ENCODE measurements around the gene ST6GALNAC4. TPM values are rescaled to one million over a fixed set of nuclear protein-coding genes. Genes with fewer than 3 reads are reported as not detected.

ST6GALNAC4 gene
- total RNA-seq, 4 donors from 2014 or later: 12.5 to 33.0 (median 23.8) TPM

DNA sequence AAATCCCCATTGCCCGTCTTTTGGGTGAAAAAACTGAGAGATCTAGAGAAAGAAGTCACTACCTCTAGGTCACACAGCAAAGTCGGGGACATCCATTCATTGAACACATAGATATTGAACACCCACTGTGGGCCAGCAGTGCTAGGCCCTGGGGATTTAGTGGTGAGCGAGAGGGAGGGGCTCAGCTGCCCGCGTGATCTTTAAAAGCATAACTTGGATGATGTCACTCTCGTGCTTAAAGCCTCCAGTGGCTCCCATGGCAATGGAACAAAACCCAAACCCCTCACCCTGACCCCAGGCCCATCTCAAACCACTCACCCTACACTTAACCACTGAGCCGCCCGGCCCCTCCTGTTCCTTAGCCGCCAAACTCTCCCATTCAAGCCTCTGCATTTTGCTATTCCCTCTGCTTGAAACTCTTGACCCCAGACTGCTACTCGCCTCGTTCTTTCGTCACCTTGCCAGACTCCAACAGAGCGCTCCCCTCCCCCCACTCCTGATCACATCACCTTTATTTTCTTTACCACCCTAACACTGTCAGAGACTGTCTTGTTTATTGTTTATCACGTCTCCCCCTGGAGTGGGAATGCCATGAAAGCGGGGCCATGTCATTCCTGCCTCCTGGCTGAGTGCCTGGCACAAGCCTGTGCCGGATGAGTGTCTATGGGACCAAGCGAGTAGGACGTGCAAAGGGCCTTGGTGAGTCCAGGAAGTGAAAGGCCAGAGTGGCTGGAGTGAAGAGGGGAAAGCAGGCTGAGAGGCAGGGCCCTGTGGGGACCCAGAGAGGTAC, 14.4 kb upstream of the ST6GALNAC4 start:
- Histone ChIP-seq H3K4me3 (peak overlapping the region; percentile 28 to 70 (median 44)), H3K4me1 (peaks cover 35 to 68% (median 42%) of the 10 kb centered on the region in 3 donors), H3K27ac (no peak overlapping the region), H3K36me3 (peaks cover 0 to 21% (median 0%) of the 10 kb centered on the region in 3 donors), H3K9me3 (no peaks in the 10 kb centered on the region), H3K27me3 (peaks cover 0 to 32% (median 0%) of the 10 kb centered on the region in 4 donors)
- DNase-seq: no peak
- WGBS, 2 donors: 25 to 30% methylated on average over 15 to 16 of the region's 18 CpGs
- no peak for TF ChIP-seq POLR2A (IDR thresholded peaks at IDR 0.05)
- TF ChIP-seq, protein P1, sequence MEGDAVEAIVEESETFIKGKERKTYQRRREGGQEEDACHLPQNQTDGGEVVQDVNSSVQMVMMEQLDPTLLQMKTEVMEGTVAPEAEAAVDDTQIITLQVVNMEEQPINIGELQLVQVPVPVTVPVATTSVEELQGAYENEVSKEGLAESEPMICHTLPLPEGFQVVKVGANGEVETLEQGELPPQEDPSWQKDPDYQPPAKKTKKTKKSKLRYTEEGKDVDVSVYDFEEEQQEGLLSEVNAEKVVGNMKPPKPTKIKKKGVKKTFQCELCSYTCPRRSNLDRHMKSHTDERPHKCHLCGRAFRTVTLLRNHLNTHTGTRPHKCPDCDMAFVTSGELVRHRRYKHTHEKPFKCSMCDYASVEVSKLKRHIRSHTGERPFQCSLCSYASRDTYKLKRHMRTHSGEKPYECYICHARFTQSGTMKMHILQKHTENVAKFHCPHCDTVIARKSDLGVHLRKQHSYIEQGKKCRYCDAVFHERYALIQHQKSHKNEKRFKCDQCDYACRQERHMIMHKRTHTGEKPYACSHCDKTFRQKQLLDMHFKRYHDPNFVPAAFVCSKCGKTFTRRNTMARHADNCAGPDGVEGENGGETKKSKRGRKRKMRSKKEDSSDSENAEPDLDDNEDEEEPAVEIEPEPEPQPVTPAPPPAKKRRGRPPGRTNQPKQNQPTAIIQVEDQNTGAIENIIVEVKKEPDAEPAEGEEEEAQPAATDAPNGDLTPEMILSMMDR (IDR thresholded peaks at IDR 0.05): no peak
- intact Hi-C loops (cut with DNase I): no loop called here

- no peaks in the 10 kb centered on the region for H3K9me3 ChIP-seq
- H3K4me3 ChIP-seq: peak within 1 kb of the TSS; percentile 28 to 70 (median 44)
- peaks cover 0 to 41% (median 0%) of the 10 kb centered on the region in 4 donors for H3K27me3 ChIP-seq
- H3K4me1 ChIP-seq: peaks cover 30 to 60% (median 36%) of the 10 kb centered on the region in 3 donors
- peaks cover 0 to 13% (median 0%) of the 10 kb centered on the region in 3 donors for H3K36me3 ChIP-seq
- intact Hi-C loops (cut with DNase I): no loop called here
- no peak for DNase-seq
- 7 to 9% methylated on average over 5 to 11 of the region's 70 CpGs for WGBS, 2 donors
- TF ChIP-seq, protein P1 (IDR thresholded peaks at IDR 0.05): no peak
- H3K27ac ChIP-seq: no peak within 1 kb of the TSS
Observed at GRCh38 chr9:127930231-127931091, 13.6 kb upstream of the ST6GALNAC4 start, which contains the start of gene PIP5KL1. PIP5KL1 (minus strand) TSS chr9:127930777; CDS start chr9:127930752, 25 bp downstream.

- Histone ChIP-seq H3K9me3 (no peaks in the 10 kb centered on the region), H3K27me3 (peaks cover 0 to 49% (median 0%) of the 10 kb centered on the region in 4 donors), H3K4me3 (no peak overlapping the region), H3K27ac (no peak overlapping the region), H3K36me3 (peaks cover 0 to 5% (median 0%) of the 10 kb centered on the region in 3 donors), H3K4me1 (peaks cover 30 to 53% (median 36%) of the 10 kb centered on the region in 3 donors)
- intact Hi-C loops (cut with DNase I): loop anchor here (10.0 kb wide), 1 partner anchor 335 kb away; no protein-coding TSS in a partner anchor
- WGBS, 2 donors: 88% methylated on average over 1 of the region's 10 CpGs; no CpG with 5 or more reads in 1 of the 2 donors
- DNase-seq: no peak
- TF ChIP-seq, protein P1 (IDR thresholded peaks at IDR 0.05): no peak
- no peak for TF ChIP-seq POLR2A (IDR thresholded peaks at IDR 0.05)
Observed at GRCh38 chr9:127929625-127929979, 12.8 kb upstream of the ST6GALNAC4 start.

- no peak for DNase-seq
- peaks cover 30 to 53% (median 36%) of the 10 kb centered on the region in 3 donors for H3K4me1 ChIP-seq
- no peaks in the 10 kb centered on the region for H3K36me3 ChIP-seq
- peaks cover 0 to 49% (median 0%) of the 10 kb centered on the region in 4 donors for H3K27me3 ChIP-seq
- 48 to 70% methylated on average over 5 to 7 of the region's 11 CpGs for WGBS, 2 donors
- TF ChIP-seq POLR2A (IDR thresholded peaks at IDR 0.05): no peak
- TF ChIP-seq, protein P1 (IDR thresholded peaks at IDR 0.05): no peak
- no peaks in the 10 kb centered on the region for H3K9me3 ChIP-seq
- H3K27ac ChIP-seq: no peak overlapping the region
- intact Hi-C loops (cut with DNase I): loop anchor here (10.0 kb wide), 1 partner anchor 334 kb away; no protein-coding TSS in a partner anchor
- H3K4me3 ChIP-seq: no peak overlapping the region
Observed at GRCh38 chr9:127928676-127929624, 12.1 kb upstream of the ST6GALNAC4 start.

Data from esophagus squamous epithelium (tissue), 5 donors.